HL-60 (cell line): ENCODE data around the gene KLHL5.

Source experiments
- DNase-seq, 2 experiments: peaks; one replicate each; pipeline ENCODE4 v3.0.0-alpha.2; 2010 to 2020; ENCODE audit warnings: low read depth in 1 of 2, low spot score in 1 of 2
- H3K27ac ChIP-seq: fragments of 250-450 bp; sonication (Bioruptor Pico); replicated peaks from 2 replicates; pipeline ENCODE4 v1.5.1; 2020; ENCODE audit warnings: mild to moderate bottlenecking, moderate library complexity
- H3K27me3 ChIP-seq: fragments of 250-450 bp; sonication (Bioruptor Pico); 2 replicates; pipeline ENCODE4 v1.5.1; 2021; ENCODE audit warnings: mild to moderate bottlenecking, moderate library complexity; ENCODE audit not compliant: insufficient read depth, poor library complexity, severe bottlenecking
- H3K4me3 ChIP-seq: replicated peaks from 2 replicates; pipeline ENCODE4 v1.5.1; 2011; ENCODE audit warnings: mild to moderate bottlenecking, control low read depth, low read length; ENCODE audit not compliant: insufficient read depth
- CTCF ChIP-seq: IDR thresholded peaks from one replicate; pipeline ENCODE4 v1.5.1; 2011; ENCODE audit warnings: low read length, control low read depth, inconsistent platforms; ENCODE audit not compliant: insufficient read depth
- GABPA ChIP-seq: IDR thresholded peaks from 2 replicates; pipeline ENCODE4 v1.6.1; 2012; ENCODE audit warnings: low read depth
- POLR2AphosphoS5 ChIP-seq: IDR thresholded peaks from 2 replicates; pipeline ENCODE4 v1.6.1; 2012; ENCODE audit warnings: low read depth
- REST ChIP-seq: IDR thresholded peaks from 2 replicates; pipeline ENCODE4 v1.6.1; 2012; ENCODE audit warnings: low read depth; ENCODE audit not compliant: insufficient replicate concordance
- SPI1 ChIP-seq: IDR thresholded peaks from 2 replicates; pipeline ENCODE4 v1.6.1; 2012; ENCODE audit warnings: low read depth, mild to moderate bottlenecking, borderline replicate concordance
- long read RNA-seq: library from polyadenylated mRNA; unstranded; transcript quantifications from one replicate; pipeline ENCODE4 v2.0.0, GENCODE V29; 2020

KLHL5 gene, protein sequence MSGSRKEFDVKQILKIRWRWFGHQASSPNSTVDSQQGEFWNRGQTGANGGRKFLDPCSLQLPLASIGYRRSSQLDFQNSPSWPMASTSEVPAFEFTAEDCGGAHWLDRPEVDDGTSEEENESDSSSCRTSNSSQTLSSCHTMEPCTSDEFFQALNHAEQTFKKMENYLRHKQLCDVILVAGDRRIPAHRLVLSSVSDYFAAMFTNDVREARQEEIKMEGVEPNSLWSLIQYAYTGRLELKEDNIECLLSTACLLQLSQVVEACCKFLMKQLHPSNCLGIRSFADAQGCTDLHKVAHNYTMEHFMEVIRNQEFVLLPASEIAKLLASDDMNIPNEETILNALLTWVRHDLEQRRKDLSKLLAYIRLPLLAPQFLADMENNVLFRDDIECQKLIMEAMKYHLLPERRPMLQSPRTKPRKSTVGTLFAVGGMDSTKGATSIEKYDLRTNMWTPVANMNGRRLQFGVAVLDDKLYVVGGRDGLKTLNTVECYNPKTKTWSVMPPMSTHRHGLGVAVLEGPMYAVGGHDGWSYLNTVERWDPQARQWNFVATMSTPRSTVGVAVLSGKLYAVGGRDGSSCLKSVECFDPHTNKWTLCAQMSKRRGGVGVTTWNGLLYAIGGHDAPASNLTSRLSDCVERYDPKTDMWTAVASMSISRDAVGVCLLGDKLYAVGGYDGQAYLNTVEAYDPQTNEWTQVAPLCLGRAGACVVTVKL
- long read RNA-seq, partial matches to known transcripts: 4 of 6 reads
- long read RNA-seq, other reads (novel, unspliced or antisense): 1 of 6 reads

- no peak for TF ChIP-seq CTCF
- TF ChIP-seq POLR2AphosphoS5: no peak
- Histone ChIP-seq H3K4me3 (no peak within 1 kb of the TSS), H3K27me3 (no peaks in the 10 kb centered on the region), H3K27ac (no peak within 1 kb of the TSS)
- no peak for DNase-seq
These were observed at the start of gene KLHL5 for GRCh38 chr4:39062094-39062769. TSS of gene KLHL5 (plus strand) at chr4:39062232. CDS start at chr4:39062653, 421 bp downstream.

DNA sequence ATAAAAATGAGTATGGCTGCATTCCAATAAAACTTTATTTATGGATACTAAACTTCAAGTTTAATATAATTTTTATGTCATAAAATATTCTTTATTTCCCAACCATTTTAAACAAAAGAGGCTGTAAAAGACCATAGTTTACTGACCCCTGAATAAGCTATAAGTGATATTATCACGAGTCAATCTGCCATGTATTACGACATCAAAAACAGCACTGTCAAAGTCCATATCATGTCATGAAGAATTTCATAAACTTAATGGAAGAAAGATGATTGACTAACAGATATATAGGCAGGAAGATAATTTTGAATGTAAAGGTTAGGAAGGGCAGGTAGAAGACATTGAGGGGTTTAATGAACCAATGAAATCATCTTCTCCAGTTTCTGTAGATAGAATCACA is 48.0 kb upstream of the KLHL5 start:
- no peak for TF ChIP-seq CTCF
- TF ChIP-seq GABPA: no peak
- TF ChIP-seq POLR2AphosphoS5: no peak
- TF ChIP-seq REST: no peak
- no peak for TF ChIP-seq SPI1
- Histone ChIP-seq H3K27ac (no peak overlapping the region), H3K4me3 (no peak overlapping the region), H3K27me3 (no peaks in the 10 kb centered on the region)
- no peak for DNase-seq

GRCh38 chr4:39020130-39020529 is 41.9 kb upstream of the KLHL5 start:
- Histone ChIP-seq H3K27ac (no peak overlapping the region), H3K4me3 (no peak overlapping the region)

More at GRCh38 chr4:39020130-39020529, 41.9 kb upstream of the KLHL5 start:
- no peaks in the 10 kb centered on the region for H3K27me3 ChIP-seq
- no peak for DNase-seq
- TF ChIP-seq REST (no peak), SPI1 (no peak), GABPA (no peak), POLR2AphosphoS5 (no peak), CTCF (no peak)
